Cardiac septum (tissue), 1 donor: ENCODE results near the gene IL1RL1. TPM values are rescaled to one million over a fixed set of nuclear protein-coding genes. Genes with fewer than 3 reads are reported as not detected.

Experiments
- DNase-seq: peaks from one replicate; pipeline ENCODE4 v3.0.0-alpha.2; 2020; ENCODE audit warnings: low spot score
- intact Hi-C: fragments of 100-400 bp; cut with DNase I; formaldehyde crosslinking; loops from one replicate; pipeline ENCODE4 v1.14.0; 2022
- long read RNA-seq: library from polyadenylated mRNA; unstranded; transcript quantifications from one replicate; pipeline ENCODE4 v2.0.0, GENCODE V29; 2021
- total RNA-seq: library from RNA; stranded (reverse); fragmentation: NEBNext Ultra II Directional; extraction: Animal tissue kit (Norgen Biotek cat#: 25700); gene quantifications from one replicate; pipeline ENCODE4 v1.2.1, GENCODE V29; 2021
- donor health status: DM: no; HTN: no; CAD: no.

IL1RL1 gene
- 1.1 TPM for total RNA-seq
- long read RNA-seq = 0 reads

DNA sequence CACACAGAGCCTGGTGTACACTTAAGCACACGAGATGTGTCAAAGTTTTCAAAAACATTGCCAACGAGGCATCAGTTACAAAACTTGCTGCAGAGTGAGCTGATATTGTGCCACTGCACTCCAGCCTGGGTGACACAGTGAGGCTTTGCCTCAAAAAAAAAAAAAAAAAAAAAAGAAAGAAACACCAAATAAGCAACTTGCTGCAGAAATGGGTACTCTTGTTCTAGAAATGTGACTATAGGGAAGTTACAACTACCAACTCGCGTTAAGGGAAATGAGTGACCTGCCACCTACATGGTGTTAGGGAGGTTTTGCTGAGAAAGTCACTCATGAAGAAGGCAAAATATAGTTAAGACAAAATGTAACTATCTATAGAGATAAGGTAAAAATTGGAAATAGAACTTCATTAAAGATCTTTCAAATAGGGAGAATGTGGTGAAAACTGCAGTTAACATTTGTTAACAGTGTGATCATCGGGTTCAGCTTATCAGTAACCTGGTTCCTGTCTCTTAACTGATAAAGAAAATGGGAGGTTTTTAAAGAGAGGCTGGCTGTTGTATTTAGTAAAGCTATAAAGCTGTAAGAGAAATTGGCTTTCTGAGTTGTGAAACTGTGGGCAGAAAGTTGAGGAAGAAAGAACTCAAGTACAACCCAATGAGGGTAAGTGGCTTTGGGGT lies at the start of gene IL1RL1:
IL1RL1 (plus strand) TSS at position 600 of the 677 bp plus-strand sequence. CDS start 26,702 bp downstream, outside the sequence.
- intact Hi-C loops = no loop called here
- DNase-seq = no peak

DNA sequence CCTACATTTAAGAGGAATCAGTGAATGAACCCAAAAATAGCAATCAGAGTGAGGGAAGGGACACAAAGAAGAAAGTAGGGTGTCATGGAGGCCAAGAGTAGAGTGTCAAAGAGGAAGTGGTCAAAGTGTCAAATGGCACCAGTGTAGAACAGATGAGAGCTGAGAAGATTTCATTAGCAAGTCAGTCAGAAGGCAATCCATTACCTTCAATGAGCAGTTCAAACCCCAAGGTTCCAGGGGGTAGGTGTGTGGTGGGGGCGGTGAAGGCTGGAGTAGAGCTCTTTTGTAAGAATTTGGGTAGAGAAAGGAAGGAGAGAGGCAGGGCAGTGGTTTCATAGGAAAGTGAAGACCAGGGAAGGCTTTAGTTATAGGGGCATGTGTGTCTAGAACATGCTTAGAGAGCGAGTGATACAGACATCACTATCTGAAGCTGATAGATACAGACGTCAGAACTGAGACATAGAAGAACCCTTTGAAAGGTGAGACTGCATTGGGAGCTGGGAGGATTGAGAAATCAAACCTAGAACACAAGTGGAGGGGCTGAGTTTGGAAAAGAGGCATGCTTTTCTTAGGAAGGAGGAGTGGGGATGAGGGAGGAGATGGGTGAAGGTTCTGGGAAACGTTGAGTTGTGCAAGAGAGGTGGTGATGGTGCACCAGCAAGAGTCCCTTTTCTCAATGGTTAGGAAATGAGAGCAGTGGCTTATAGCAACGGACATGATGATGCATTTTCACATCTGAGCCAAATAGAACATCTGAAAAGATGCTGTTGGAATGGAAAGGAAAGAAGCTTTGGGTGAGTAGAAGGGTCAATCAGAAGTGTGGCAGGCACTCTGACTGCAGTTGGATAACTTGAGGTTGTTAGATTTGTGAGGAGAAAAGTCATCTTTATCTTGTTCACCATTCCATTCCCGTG lies 48.9 kb upstream of the IL1RL1 start:
- no peak for DNase-seq
- intact Hi-C loops = no loop called here

DNA sequence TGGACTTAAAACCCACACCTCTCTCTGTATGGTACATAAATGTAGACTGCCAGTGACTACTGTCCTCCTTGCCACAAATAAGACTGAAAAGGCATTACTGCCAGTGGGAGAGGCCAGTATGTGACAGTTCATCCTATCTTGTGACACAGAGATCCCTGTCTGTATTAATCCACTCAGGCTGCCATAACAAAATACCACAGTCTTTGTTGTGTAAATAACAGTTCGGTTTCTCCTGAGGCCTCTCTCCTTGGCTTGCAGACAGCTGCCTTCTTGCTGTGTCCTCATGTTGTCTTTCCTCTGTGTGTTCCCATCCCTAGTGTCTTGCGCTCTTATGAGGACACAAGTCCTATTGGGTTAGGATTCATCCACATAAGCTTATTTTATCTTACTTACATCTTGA lies 46.4 kb upstream of the IL1RL1 start:
- intact Hi-C loops = no loop called here
- no peak for DNase-seq

DNA sequence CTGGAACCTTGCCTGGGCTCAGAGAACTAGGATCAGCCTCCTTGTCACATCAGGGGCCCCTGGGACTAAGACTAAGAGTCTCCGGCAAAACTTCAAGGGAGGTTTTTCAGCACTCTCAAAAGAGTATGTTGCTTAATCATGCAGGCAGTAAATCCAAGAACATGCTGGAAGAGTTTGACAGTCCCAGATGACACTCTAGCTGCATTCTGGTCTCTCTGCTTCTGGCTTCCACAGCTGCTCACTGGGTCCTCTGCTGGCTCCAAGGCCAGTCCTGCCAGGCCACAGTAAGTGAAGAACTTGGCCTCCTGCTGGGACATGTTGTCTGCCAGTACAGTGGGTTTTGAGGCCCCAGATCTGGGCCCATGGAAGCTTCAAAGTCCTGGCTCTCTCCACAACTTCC lies 45.2 kb upstream of the IL1RL1 start:
- no peak for DNase-seq
- intact Hi-C loops = no loop called here

DNA sequence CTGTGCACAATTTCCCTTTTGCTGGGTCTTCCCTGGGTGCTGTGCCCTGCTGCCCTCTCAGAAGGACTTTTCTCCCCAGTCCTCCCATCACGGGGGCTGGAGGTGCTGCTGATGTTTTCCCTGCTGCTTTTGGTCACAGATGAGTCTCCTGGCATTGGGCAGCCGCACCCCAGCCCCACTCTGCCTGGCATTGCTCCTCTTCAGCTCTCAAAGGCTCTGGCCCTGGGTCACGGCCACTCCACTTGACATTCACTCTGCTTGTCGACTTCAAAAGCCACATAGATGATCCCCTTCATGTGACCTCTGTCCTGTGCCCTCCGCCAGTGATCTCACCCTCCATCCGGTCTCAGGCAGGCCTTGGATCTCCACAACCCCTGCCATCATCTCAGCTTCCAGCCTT lies 43.6 kb upstream of the IL1RL1 start:
- DNase-seq = no peak
- intact Hi-C loops = no loop called here

DNA sequence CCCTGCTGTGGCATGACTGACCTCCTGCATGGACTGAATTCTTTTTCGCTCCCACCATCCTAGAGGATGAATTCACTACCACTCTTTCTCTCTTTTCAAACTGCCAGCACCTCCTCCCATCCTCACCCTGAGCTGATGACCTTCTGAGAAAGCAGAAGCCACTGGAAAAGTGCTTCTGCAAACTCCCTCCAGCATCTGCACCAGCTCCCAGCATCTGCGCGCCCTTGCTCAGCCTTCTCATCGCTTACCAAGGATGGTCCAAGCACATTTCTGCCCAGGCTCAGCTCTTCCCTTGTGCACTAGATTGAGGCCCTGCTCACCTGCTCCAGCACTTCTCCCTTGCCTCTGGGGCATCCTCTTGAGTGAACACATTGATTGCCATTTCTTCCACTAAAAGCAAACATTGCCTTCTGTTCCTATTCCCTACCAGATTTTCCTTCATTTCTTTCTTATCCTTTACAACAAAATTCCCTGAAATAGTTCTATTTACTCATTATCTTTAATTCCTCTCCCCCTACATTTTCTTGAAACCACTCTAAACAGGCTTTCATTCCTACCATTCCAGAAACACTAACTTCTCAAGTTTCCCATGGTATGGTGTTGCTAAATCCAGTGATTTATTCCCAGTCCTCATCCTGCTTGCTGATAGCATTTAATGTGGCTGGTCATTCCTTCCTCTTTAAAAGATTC lies 42.7 kb upstream of the IL1RL1 start:
- DNase-seq = no peak
- intact Hi-C loops = no loop called here

DNA sequence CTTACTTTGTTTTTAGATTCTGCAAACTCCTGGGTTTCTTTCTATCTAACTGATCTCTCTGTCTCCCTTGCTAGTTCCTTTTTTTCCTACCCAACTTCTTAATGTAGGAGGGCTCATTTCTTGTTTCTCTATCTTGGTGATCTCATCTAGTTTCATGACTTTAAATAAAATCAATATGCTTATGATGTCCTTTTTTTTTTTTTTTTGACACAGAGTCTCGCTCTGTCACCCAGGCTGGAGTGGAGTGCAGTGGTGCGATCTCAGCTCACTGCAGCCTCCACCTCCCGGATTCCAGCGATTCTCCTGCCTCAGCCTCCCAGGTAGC lies 42.2 kb upstream of the IL1RL1 start:
- intact Hi-C loops = no loop called here

DNA sequence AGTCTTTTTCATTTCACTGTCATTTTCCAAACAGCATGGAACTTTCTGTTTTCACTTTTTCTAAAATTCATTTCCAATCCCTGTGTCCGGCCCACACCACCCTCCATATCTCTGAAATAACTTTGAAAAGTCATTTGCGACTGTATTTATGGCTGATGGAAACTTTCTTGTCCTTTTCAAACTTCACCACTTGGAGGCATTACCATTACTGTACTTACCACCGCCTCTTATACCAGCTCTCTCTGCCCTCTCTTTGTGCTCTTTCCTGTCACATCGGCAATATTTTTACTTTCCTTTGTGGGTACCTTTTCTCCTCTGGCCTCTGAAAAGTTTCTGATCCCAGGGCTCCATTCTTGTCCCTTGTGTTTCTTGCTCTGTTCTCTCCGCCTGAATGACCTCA lies 39.5 kb upstream of the IL1RL1 start:
- no peak for DNase-seq
- intact Hi-C loops = no loop called here

More for the DNA sequence above, 42.2 kb upstream of the IL1RL1 start:
- no peak for DNase-seq

DNA sequence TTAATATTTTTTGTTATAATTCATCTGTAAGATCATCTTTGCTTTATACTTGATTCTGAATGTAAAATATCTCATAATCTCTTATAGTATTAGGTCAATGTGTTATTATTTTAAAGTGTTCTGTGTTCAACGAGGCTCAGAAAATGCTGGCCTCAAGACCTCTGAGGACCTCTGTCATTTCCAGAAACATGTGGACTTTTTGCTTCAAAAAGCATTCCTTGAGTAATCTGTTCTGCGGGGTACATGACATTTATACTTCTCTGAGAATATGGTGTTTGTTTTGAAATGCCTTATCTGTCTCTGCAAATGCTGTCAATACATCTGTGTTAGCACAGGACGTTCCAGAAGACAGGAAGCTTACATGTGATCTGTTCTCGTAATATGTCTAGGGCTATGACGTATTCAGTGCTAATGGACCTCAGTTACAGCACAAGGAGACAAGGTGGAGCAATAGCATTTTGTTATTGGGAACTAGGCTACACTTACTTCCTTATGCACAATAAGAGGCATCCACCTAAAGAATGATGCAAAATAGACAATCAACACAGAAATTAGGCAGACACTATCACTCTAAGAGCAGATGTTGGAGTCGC lies 37.6 kb upstream of the IL1RL1 start:
- DNase-seq = no peak

DNA sequence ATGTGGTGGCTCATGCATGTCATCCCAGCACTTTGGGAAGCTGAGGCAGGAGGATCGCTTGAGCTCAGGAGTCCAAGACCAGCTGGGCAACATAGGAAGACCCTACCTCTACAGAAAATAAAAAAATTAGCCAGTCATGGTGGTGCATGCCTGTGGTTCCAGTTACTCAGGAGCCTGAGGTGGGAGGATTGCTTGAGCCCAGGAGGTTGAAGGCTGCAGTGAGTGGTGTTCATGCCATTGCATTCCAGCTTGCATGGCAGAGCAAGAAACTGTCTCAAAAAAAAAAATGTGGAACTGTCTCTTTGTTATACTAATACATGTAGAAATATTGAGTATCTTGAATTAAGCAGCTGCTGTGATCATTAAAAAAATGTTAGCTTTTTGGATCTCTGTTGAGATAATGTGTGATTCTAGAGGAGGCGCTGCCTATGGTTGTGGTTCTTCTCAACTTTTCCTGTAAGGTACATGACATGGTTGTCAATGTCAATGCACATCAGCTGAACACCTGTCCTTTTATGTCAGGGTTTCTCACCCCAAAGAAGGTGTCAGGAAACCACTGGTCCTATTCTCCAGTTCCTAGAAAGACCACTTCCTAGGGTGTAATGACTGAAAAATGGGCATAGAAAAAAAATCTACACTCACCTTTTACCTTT lies 34.7 kb upstream of the IL1RL1 start:
- no peak for DNase-seq
- intact Hi-C loops = no loop called here

More for the DNA sequence above, 37.6 kb upstream of the IL1RL1 start:
- intact Hi-C loops = no loop called here

DNA sequence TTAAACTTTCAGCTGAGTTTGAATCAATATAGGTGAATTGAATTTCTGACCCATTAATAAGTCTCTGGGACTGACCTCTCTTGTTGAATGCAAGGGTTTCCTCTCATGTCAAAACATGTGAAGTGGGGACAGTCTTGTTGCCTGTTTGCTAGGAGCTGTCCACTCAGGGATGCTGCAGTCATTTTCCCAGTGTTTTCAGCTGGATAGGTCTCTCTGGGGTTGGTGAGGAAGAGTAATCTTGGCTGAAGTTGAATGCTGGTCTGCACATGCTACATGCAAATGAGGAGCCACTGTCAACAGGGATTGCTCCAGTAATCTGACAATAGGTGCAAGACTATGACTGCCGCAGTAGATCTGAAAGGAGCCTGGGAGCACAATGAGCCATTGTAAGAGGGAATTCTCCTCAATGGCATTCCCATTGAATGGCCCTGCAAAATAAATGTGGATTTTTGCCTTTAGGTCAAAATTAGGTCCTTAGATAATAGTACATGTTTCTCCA lies 34.1 kb upstream of the IL1RL1 start:
- DNase-seq = no peak
- intact Hi-C loops = no loop called here

DNA sequence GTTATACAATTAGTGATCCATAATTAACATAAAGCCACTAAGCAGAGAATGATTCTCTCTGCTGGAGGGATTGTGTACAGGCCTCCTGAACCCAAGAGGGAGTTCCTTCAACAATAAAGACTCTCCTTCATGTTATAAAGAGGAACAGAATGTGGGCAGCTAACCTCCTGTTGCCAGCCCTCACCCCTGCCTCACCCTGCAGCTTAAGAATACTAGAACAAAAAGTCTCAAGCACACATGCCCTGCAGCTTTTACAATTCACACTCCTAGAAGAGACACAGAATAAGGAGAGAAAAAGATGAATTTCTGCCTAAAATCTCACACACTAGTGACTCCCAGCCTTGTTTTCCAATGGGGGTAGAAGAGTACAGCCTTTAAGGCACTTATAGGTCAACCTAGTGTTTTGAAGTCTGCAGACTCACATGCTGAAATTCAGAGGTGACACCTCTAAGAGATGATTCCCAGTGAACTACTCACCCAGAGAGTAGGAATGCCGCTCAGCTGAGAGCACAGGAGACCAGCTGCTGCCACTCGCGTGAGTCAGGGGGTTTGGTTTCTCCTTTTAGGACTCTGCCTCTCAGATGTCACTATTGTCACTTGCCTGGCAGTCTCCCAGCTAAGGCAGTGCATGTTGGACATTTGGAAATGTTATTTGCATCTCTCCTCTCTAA lies 32.5 kb upstream of the IL1RL1 start:
- no peak for DNase-seq
- intact Hi-C loops = no loop called here

DNA sequence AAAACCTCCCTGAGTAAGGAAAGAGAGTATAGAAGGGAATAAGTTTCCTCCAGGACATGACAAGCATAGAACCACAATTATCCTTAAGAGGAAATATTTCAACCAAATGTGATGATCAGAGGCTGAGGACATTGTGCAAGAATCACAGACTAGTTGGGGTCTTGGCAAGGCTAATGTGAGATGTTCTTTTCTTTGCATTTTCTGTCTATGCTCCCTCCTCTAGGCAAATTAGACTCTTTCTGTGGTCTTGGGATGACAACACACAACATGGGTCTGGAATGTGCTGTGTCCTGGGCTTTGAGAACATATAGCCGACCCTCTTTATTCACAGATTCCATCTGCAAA lies 32.0 kb upstream of the IL1RL1 start:
- intact Hi-C loops = no loop called here
- DNase-seq = no peak

DNA sequence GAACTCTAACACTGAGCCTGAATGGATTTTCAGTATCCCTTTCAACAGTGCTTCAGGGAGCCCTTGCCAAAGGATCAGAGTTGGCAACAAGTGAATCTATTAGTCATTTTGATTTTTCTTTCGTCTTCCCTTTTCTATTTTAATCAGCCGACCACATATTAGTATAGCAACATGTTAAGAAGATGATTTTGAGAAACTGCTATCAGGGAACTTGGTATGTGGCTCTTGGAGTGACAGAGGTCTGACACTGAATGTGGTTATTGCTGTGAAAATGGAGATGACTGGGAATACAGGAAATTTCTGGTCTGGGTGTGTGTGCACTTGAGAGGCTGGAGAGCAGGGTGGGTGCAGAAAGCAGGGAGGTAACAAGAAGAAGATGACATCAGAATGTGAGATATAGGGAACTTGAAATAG lies 28.7 kb upstream of the IL1RL1 start:
- intact Hi-C loops = no loop called here
- no peak for DNase-seq

DNA sequence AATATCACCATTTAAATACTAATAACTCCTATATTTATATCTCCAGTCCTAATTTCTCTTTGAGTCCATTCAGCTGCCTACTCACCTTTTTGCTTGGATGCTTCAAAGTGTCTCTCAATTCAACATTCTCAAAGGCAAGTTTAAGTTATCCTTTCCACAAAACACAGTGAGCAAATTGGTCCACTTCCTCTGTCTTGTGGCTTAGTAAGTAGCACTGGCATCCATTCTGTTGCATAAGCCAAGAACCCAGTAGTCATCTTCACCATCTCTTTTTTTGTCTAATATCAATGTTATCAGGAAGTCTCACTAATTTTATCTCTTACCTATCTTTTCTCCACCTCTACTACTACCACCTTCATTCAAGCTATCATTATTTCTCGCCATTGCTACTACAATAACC lies 27.4 kb upstream of the IL1RL1 start:
- intact Hi-C loops = no loop called here

DNA sequence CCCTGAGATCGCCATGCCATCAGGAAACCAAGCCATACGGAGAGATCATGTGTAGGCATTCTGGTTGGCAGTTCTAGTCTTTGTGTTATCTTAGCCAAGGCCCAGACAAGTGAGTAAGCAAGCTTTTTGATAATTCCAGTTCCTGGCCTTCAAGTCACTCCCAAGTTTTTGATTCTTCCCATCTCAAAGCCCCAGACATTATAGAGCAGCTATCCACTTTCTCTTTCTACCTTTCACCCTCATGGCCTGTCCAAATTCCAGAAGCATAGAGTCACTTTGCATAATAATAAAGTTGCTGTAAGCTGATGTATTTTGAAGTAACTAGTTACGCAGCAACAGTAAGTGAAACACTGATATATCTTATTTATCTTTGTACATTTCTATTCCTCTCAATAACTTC lies 26.8 kb upstream of the IL1RL1 start:
- intact Hi-C loops = no loop called here
- DNase-seq = no peak

More for the DNA sequence above, 27.4 kb upstream of the IL1RL1 start:
- DNase-seq = no peak

DNA sequence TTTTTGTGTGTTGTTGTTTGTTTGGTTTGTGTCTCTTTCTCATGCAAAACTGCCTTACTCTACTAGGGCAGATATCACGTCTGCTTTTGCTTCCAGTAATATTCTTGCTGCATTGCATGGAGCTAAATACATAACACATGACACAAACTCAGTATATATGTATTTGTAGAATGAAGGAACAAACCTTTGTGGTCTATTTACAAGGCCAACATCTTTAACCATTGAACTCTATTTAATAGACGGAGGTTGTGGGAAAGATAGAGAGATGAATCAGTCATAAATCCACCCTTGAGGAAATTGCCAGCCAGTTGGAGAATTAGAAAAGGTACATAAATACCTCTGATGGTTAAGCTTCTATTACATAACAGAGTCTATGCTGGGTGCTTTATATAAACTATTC lies 26.0 kb upstream of the IL1RL1 start:
- DNase-seq = no peak
- intact Hi-C loops = no loop called here

DNA sequence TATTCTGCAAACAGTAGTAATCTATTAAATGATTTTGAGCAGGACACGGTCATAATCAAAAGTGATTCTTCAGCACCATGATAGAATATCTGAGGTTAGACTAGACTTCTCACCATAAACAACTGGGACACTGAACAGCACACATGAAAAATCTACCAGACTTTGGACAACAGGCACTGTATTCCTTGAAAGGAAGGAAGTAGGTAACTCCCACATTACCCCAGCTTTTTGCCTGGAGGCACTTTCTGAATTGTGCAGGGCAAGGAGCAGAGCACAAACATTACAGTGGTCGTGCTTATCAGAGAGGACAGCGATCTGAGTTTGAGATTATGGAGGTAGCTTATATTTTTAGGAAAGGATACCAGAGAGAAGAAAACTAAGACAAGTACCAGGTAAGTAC lies 25.3 kb upstream of the IL1RL1 start:
- DNase-seq = no peak
- intact Hi-C loops = no loop called here

DNA sequence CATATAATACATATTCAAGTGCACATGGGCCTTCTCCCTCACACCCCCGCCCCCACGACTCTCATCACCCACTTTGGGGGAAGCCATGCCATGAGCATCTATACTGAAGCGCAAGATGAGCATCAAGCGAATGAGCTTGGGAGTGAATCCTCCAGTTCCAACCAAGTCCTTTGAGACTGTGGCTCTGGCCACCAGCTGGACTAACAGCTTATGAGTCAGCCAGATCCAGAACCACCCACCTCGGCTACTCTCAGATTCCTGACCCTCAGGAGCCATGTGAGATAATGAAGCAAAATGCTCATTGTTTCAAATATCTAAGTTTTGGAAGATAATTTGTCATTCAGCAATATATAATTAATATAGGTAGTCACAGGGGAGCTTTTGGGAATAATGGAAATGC lies 22.2 kb upstream of the IL1RL1 start:
- DNase-seq = no peak
- intact Hi-C loops = no loop called here
